Prostate gland (tissue), 2 donors: ENCODE data around the gene SCN7A.

Experiments used
- POLR2A ChIP-seq: fragments of 450-650 bp; IDR thresholded peaks from one replicate; pipeline ENCODE4 v1.6.1; 2016; ENCODE audit warnings: antibody characterized with exemption, mild to moderate bottlenecking
- POLR2AphosphoS5 ChIP-seq: sonication (generic); formaldehyde crosslinking; IDR thresholded peaks from one replicate; pipeline ENCODE4 v1.6.1; 2017; ENCODE audit warnings: antibody characterized with exemption
- TF ChIP-seq, protein P1 (sequence below), 4 experiments: fragments of 200-600 bp in 2 of 4; fragments of 450-650 bp in 2 of 4; sonication (generic) in 2 of 4; IDR thresholded peaks; 1 replicate in 3 of 4; 2 replicates in 1 of 4; pipeline ENCODE4 v1.5.1; 2016 to 2019; ENCODE audit warnings: antibody characterized with exemption in 4 of 4, mild to moderate bottlenecking in 2 of 4, moderate library complexity in 2 of 4

DNA sequence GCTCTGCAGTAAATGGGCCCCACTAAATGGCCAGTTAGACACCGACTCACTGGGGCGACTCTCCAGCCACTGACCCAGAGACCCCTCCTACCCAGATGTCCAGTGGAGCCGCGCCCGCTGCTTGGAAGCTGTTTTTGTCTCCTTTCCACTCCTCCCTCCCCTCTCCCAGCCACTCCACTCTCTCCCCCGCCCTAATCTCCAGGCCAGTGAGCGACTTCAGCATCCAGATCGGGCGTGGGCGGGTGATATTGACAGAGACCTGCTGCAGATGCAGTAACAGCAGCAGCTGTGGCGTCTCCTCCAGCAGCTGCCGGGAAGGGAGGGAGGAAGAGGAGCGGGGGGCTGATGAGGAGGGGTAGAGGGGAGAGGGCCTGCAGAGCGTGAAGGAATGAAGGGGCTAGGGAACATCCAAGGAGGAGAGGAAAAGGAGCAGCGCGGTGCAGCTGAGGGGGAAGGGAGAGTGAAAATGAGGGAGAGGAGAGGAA is at the start of gene SCN7A:
- TF ChIP-seq, protein P1, sequence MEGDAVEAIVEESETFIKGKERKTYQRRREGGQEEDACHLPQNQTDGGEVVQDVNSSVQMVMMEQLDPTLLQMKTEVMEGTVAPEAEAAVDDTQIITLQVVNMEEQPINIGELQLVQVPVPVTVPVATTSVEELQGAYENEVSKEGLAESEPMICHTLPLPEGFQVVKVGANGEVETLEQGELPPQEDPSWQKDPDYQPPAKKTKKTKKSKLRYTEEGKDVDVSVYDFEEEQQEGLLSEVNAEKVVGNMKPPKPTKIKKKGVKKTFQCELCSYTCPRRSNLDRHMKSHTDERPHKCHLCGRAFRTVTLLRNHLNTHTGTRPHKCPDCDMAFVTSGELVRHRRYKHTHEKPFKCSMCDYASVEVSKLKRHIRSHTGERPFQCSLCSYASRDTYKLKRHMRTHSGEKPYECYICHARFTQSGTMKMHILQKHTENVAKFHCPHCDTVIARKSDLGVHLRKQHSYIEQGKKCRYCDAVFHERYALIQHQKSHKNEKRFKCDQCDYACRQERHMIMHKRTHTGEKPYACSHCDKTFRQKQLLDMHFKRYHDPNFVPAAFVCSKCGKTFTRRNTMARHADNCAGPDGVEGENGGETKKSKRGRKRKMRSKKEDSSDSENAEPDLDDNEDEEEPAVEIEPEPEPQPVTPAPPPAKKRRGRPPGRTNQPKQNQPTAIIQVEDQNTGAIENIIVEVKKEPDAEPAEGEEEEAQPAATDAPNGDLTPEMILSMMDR (IDR thresholded peaks at IDR 0.05) = no peak
- TF ChIP-seq POLR2AphosphoS5 = no peak
- no peak for TF ChIP-seq POLR2A
